T-helper 22 cell (primary cell): ENCODE data around the gene YPEL3.
A peak's percentile ranks its signal among the peaks of the same experiment; 100 is the strongest.

Source experiments
- DNase-seq: peaks from one replicate; pipeline ENCODE4 v3.0.0-alpha.2; 2020; ENCODE audit warnings: low read depth

The YPEL3 gene

GRCh38 chr16:30090610-30091331 lies 5.2 kb downstream of the YPEL3 start:
- no peak for DNase-seq

DNA sequence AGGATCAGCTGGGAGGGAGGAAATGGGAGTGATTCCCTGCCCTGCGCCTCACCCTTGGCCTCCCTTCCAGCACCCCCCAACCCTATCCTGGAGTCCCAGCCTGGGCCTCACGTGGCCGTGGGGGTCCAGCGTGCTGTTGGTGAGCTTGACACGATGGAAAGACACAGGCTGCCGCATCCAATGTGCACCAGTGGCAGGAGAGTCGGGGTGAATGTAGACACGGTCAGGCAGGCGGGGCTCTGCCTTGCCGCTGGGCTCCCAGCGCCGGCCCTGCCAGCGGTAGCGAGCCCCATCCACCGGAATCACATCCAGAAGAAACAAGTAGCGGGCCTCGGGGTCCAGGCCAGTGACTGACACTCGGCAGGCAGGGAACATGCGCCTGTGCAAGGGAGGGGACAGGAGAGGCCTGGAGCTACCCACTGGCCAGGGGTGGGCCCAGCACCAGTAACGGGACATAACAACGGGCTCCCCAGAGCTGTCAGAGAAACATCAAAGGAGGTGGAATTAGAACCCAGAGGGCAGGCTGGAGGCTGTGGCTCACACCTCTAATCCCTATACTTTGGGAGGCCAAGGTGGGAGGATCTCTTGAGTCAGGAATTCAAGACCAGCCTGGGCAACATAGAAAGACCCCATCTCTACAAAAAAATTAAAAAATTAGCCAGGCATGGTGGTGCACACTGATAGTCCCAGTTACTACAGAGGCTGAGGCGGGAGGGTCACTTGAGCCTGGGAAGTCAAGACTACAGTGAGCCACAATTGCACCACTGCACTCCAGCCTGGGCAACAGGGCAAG lies 7.0 kb downstream of the YPEL3 start:
- no peak for DNase-seq

DNA sequence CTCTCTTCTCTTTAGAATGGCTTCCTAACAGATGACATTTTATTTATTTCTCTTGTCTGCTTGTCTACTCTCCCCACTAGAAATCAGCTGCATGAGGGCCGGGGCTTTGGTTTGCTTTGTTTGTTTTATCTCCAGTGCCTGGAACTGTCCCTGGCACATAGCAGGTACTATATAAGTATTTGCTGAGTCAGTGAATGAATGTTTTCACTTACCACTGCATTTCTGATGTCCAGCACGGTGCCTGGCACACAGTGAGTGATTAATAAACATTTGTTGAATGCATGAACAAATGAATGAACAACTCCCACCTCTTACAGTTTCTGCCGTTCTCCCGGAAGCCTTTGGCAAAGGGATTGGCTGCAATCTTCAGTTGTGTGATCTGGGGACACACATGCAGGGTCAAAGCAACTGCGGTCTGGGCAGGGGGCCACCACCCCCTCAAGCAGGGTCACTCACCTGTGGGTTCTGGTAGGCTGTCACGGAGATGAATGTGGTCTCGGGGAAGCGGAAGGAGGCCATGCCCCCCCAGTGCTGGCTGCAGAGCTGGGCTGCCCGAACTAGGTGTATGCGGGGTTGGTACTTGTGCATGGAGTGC lies 7.7 kb downstream of the YPEL3 start:
- DNase-seq: no peak

GRCh38 chr16:30087181-30087898 lies 8.7 kb downstream of the YPEL3 start:
- no peak for DNase-seq

DNA sequence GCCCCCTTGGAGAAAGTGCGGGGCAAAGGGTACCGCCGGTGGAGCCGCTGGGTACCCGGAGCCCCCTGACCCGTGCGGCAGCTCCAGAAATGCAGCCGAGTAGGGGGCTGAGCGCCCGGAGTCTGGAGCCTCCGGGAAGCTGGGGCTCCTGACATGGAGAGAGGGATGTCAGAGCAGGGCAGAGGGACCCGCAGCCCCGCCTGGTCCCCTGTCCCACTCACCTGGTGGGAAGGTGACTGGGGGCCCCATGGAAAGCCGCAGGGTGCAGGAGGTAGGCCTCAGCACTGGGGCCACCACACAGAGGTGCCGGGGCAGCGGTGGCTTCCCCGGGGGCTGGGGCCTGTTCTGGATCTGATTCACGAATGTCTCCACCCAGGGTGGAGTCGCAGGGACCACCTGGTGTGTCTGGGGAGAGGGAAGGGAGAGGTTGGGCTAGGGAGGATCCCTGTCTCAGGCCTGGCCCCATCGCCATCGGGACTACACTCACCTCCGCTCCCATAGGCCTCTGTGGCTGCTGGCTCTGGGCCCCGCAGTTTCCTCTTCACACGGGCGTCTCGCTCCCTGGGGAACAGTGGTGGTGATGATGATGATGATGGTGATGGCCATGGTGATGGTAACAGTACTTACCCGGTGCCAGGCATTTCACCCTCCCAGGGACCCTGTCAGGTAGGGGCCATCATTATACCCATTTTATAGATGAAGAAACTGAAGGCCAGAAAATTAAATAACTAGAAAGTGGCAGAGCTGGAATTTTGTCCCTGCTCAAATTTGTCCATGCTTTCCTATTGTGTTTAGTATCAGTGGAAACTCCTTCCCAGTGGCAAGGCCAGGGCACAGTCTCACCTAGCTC lies 9.5 kb downstream of the YPEL3 start:
- DNase-seq: no peak

GRCh38 chr16:30085820-30086219 lies 10.2 kb downstream of the YPEL3 start:
- no peak for DNase-seq

DNA sequence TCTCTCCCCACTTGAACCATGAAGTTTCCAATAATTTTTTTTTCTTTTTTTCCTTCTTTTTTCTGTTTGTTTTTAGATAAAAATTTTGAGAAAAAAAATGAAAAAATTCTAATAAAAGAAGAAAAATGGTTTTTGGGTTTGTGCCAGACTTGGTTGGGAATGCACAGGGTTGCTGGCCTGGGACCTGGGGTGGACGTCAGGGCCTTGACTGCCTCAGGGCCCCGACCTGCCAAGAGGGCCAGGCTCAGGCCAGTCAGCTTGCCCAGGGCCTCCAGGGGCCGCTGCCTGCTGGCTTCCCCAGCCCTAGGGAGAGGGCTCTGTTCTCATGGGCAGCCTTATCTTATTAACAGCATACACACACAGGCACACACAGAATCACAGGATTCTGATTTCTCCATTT lies 10.8 kb downstream of the YPEL3 start:
- DNase-seq: no peak

GRCh38 chr16:30084816-30085159 lies 11.2 kb downstream of the YPEL3 start:
- DNase-seq: no peak

DNA sequence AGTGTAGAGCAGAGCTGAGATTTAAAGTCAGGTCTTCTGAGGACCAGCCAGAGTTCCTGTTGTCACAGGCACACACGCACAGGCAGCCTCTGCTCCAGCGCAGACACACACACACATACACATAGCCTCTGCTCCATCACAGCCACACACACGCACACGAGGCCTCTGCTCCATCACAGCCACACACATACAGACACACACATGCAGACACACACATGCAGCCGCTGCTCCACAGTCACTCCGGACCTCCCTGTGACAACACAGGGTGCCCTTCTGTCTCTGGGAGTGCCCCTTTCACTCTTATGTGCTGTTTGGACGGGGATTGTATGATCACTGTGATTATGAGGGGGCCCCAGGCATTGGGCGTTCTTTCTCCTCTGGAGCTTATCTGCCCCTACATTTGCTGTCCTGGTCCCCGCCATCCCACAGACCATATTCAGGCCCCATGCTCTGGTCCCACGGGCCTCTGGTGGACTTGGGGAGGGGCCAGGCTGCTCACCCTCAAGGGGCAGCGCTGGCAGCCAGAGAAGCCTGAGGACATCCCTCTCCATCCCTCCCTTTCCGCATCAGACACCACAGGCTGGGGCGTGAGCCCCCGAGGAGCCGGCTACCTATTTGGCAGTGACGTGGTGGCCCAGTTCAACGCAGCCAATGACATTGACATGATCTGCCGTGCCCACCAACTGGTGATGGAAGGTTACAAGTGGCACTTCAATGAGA lies 11.8 kb downstream of the YPEL3 start:
- no peak for DNase-seq

DNA sequence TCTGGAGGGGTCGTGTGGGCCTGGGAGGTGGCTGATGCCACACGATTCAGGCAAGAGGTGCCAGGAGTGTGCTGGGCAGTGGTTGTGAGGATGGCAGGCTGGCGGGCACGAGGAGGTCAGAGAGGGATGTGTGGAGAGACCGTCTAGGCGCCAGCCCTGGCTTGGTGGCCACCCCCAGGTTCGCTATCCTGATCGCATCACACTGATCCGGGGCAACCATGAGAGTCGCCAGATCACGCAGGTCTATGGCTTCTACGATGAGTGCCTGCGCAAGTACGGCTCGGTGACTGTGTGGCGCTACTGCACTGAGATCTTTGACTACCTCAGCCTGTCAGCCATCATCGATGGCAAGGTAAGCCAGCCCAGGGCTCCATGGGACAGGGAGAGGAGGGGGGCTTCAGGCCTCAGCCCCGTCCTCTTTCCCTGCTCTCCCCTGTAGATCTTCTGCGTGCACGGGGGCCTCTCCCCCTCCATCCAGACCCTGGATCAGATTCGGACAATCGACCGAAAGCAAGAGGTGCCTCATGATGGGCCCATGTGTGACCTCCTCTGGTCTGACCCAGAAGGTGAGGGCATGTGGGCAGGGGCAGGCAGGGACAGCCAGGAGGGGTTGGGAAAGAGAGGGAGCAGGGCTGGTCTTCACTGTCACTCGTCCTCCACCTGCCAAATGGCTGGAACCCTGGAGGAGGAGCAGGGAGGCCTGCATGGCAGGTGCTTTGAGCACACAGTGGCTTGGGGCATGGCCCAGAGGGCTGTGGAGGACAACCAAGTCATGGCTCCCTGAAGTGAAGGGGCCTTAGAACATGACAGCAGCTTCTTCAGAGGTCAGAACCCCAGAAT lies 12.6 kb downstream of the YPEL3 start:
- no peak for DNase-seq

DNA sequence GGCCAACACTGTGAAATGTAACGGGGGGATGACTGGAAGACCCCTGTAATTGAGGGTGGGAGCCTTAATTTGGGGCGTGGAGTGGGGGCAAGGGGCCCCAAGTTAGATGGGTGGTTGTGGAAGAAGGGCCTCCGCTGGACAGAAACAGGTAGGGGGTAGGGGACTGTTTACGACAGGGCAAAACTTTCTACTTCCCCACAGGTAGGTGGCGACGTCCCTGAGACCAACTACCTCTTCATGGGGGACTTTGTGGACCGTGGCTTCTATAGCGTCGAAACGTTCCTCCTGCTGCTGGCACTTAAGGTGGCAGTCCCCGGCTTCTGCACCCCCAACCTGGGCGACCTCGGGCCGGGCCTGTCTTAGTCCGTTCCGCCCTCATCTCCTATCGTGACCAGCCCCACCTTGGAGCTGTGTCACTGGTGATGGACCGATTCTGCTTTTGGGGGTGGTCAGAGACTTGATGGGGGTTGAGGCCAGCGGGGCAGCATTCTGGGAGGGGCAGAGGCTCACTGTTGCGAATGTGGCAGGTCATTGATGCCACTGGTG lies 13.4 kb downstream of the YPEL3 start:
- no peak for DNase-seq

GRCh38 chr16:30079480-30079879 lies 16.5 kb downstream of the YPEL3 start:
- DNase-seq: no peak

DNA sequence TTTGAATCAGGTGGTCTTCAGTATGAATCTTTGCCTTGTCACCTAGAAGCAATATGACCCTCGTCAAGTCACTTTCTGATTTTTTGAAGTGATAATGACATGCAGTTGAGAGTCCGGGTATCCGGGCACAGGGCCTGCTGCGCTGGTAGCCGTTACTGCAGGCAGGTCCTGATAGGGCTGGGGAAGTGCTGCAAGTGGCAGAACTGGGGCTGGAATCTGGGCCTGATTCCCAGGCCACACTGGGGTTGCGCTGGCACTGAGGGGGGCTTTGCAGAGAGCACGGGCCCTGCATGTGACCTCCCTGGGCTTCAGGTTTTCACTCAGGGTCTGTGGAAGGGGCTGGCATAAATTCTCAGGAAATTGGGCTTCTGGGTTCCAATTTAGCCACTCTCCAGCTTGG lies 17.3 kb downstream of the YPEL3 start:
- no peak for DNase-seq

DNA sequence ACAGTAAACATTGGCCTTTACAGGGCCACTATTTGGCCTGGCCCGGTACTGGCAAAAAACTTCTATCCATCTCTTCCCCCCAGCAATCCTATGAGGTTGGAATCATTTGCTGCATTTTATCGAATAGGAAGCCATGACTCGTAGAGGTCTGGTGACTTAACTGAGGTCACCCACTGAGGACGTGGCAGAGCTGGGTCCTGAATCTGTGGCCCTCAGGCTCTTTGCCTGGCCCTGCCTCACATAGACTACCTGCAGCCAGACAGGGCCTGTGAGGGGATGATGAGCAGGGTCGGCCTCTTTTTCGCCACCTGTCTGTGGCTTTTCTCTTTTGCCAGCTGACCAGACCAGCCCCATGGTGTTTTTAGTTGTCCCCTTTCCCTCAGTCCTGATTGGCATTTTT lies 18.4 kb downstream of the YPEL3 start:
- DNase-seq: no peak

- DNase-seq: no peak
Measured at GRCh38 chr16:30076276-30076791, 19.7 kb downstream of the YPEL3 start.

DNA sequence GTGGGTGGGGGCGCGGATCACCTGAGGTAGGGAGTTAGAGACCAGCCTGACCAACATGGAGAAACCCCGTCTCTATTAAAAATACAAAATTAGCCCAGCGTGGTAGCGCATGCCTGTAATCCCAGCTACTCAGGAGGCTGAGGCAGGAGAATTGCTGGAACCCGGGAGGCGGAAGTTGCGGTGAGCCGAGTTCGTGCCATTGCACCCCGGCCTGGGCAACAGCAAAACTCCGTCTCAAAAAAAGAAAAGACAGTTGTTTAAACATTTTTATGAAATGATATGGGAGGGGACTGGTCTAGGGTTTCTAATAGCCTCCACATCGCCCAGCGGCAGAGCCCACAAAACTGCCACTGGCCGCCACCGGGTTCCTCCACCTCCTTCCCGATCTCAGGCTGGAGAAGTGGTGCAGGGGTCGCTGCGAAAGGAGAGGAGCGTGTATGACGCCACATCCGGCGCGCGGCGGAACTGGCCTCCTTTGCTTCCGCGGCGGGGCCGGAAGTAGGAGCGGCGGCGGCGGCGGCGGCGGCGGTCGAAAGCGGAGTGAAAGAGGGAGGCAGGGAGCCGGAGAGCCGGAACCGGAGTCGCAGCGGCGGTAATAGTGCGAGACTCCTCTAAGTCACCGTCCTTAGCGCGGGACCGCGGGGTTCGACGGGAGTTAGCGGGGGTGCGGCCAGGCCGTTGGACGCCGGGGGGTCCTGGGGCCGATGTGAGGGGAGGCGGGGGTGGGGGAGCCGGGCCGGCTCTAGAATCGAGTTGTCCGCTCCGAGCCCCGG lies 20.3 kb downstream of the YPEL3 start, which contains the start of gene PPP4C:
TSS of gene PPP4C (plus strand) at position 492 of the 773 bp plus-strand sequence. CDS start 384 bp downstream, outside the sequence.
- peak; percentile 86 for DNase-seq

DNA sequence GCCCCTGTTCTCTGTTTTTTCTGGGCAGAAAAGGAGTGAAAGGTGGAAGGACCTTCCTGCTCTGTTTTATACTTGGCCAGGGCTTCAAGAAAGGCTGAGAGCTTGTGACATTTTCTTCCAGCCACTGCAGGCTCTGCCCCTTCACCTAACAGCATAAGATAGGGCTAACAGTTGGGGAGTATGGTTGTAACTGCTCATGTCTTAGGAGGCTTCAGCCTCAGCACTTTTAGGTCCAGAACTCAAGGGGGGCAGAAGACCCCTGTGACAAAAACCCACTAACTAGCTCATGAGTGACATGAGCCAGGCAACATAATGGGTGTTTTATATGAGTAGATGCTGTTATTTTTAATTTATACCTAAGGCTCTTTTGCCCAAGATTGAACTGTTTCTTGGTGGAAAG lies 25.5 kb downstream of the YPEL3 start:
- DNase-seq: no peak

GRCh38 chr16:30069611-30070462 lies 26.2 kb downstream of the YPEL3 start:
- no peak for DNase-seq
